Right lung (tissue), 10 donors: Measurements from ENCODE around the gene UTRN. TPM values are rescaled to one million over a fixed set of nuclear protein-coding genes. Genes with fewer than 3 reads are reported as not detected.
A peak's percentile ranks its signal among the peaks of the same experiment; 100 is the strongest.

Source experiments
- DNase-seq, 2 donors: peaks; one replicate each; pipeline ENCODE4 v3.0.0-alpha.2; 2013
- long read RNA-seq, 8 donors: transcript quantifications; one replicate each; lab custom pipeline, GENCODE V29; 2026
- polyA plus RNA-seq, 5 donors: library from polyadenylated mRNA; unstranded; fragments of 120-200 nt; gene quantifications; one replicate each; pipeline versions ENCODE4 v1.2.1 to v1.2.3, GENCODE V29; 2013; ENCODE audit warnings: inconsistent platforms in 1 of 5, low replicate concordance in 1 of 5; ENCODE audit not compliant: insufficient read length in 5 of 5, insufficient read depth in 1 of 5

Gene UTRN
- 100 to 1,000 TPM; 107 to 198 (median 179) TPM for polyA plus RNA-seq
- long read RNA-seq, donor 1, partial matches to known transcripts, result 16 of 16 reads
- long read RNA-seq, donor 1, other reads (novel, unspliced or antisense), result 0 of 16 reads
- long read RNA-seq, donor 2, partial matches to known transcripts, result 35 of 35 reads
- long read RNA-seq, donor 2, other reads (novel, unspliced or antisense), result 0 of 35 reads
- long read RNA-seq, donor 3, partial matches to known transcripts, result 0 of 1 reads
- long read RNA-seq, donor 3, other reads (novel, unspliced or antisense), result 0 of 1 reads
- long read RNA-seq, donor 4, partial matches to known transcripts, result 0 of 1 reads
- long read RNA-seq, donor 4, other reads (novel, unspliced or antisense), result 0 of 1 reads
- long read RNA-seq, donor 5, partial matches to known transcripts, result 0 of 3 reads
- long read RNA-seq, donor 5, other reads (novel, unspliced or antisense), result 0 of 3 reads
- long read RNA-seq, donor 6, partial matches to known transcripts, result 14 of 14 reads
- long read RNA-seq, donor 6, other reads (novel, unspliced or antisense), result 0 of 14 reads
- long read RNA-seq, donor 7, partial matches to known transcripts, result 0 of 1 reads
- long read RNA-seq, donor 7, other reads (novel, unspliced or antisense), result 0 of 1 reads
- long read RNA-seq, donor 8, result 0 reads

DNA sequence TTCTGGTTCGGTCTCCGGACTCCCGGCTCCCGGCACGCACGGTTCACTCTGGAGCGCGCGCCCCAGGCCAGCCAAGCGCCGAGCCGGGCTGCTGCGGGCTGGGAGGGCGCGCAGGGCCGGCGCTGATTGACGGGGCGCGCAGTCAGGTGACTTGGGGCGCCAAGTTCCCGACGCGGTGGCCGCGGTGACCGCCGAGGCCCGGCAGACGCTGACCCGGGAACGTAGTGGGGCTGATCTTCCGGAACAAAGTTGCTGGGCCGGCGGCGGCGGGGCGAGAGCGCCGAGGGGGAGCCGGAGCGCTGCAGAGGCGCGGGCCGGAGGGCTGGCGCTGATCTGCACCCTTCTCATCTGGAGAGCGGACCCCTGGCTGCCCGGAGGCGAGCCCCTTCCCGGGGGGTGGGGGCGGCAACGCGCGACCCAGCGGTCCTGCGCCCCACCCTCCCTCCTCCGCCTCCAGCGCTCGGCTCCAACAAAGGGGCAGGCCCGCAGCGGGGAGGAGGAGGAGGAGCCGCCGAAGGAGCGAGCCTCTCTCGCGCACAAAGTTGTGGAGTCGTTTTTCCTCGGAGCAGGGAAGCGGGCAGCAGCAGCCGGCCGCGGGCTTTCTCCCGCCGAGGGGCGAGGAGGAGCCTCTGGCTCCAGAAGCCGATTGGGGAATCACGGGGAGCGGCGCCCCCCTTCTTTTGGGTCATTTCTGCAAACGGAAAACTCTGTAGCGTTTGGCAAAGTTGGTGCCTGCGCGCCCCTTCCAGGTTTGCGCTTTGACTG is at the start of gene UTRN:
Gene UTRN (plus strand): TSS at position 553 of the 765 bp plus-strand sequence. CDS start 6,494 bp downstream, outside the sequence.
- peak; percentile 84 for DNase-seq

DNA sequence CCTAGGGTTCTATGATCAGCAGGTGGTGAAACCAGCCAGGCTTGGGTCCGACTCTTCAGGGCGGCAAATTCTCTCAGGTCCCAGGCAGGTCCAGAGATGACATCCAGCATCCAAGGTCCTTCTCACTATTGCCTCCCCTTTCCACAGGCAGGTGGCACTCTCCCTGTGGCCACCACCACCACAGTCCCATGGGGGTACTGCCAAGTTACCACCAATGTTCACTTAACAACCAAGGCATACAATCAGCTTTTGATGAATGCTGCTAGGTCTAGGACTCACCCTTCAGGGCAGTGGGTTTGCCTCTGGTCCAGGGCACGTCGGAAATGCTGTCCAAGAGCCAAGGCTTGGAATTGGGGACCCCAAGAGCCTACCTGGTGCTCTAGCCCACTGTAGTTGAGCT is 40.4 kb upstream of the UTRN start:
- no peak for DNase-seq

DNA sequence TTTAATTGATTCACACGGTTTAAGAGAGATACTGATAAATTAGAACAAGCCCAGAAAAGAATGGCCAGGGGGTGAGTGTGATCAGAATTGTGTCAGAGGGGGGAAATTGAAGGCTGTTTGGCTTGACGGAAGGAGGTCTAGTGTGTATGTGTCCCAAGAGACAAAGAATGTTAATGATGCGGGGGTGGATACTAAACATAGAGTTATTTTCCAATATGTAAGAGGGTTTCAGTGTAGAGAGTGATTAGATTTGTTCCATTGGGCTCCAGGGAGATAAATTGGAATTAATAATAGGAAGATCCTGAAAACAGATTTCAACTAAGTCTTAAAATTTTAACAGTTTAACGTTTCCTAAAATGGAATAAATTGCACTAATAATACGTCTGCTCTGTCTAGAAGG is 38.1 kb upstream of the UTRN start:
- no peak for DNase-seq

DNA sequence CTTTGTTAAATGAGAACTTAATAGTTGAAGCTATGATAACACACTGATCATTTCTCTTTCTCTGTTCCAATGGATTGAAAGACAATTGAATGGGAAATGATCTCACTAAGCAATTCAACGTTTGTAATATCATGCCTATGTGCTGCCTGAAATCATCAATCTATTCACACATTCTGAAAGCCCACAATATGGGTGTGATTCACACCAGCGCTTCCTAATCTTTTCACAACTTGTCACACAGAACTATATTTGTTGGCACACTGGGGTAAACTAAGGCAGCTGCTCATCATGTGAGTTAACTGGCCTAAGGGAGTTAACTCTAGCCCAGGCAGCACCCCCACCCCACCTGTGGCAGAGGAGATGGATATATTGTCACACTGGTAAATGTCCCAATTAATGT is 37.1 kb upstream of the UTRN start:
- no peak for DNase-seq

DNA sequence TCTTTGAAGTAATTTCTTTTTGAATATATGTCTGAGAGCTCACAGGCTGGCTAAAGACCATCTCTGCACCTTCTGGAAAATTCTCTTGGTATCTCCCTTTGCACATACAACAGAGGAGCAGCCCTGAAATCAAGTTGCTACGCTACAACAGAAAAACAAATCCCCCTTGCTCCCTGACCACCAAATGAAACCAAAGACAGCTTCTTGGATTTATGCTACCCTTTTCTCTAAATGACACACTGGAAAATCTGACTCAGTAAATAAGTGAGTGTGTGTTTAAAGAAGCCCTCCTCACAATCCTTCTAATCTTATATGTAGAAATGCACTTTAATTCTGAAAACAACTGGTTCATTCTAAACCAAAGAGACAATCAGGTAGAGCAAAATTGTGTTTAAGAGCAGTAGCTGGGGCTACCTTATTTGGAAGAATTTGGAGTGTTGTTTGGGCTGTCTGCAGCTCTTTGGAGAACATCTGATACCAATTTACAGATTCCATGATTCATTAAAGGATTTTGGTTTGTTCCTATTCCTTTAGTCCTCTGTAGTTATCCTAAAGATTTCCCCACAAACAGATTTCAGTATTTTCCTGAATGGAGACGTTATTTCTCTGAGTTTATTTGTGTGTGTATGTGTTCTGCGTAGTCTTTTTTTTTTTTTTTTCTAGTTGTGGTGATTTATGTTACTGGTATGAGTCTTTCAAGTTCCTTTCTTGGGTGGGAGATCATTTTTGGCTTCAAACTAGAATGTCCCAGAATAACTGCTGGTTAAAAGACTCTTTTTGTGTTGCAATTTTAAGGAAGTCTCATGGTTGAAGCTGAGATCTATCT is 36.4 kb upstream of the UTRN start:
- DNase-seq, result no peak

DNA sequence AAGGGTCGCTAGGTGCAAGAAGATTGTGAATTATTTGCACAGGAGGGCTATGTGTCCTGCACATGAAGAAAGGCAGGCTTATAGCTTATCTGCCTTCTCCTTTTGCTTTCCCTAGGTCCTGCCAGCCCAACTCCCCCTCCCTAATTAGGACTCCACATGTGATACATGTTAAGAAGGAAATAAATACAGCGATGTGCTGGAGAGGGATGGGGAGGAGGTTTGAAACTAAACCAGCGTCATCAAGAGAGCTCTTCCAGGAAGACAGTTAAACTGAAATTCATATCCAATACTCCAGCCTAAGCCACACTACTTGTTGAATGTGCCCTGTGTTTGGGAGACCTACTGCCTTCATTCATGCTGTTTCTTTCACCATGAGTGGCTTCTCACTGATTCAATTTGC is 34.9 kb upstream of the UTRN start:
- DNase-seq, result no peak

DNA sequence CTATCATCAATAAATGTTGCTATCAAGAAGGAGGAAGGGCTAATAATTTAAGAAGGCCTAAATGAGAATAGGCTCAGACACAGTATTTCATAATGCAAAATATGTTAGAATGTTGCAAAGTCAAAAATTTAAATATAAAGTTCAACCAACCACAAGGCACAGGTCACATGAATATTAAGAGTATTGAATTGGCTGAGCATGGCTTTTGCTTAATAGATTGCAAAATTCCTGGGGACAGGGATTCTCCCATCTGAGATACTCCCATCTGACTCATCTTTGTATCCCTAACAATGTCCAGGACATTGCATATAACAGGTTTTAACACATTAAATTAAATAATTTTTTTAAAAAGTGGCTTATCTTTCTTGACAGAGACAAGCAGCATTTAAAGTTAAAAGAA is 32.9 kb upstream of the UTRN start:
- DNase-seq, result no peak

DNA sequence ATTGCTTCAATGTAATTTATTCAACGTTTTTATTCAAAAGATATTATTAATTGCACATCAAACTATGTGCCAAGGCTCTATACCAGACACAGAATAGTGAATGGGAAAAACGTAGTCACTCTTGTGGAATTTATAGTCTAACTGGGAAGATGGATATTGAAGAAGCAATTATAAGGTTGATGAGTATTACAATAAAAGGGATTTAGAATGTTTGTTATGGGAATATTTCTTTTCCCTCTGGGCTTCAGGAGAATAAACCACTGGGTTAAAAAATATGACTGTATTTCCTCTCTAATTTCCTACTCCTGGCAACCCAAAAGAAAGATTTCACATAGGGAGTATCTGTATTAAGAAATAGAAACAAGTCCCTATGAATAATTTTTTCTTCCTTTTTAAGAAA is 25.1 kb upstream of the UTRN start:
- DNase-seq, result no peak

DNA sequence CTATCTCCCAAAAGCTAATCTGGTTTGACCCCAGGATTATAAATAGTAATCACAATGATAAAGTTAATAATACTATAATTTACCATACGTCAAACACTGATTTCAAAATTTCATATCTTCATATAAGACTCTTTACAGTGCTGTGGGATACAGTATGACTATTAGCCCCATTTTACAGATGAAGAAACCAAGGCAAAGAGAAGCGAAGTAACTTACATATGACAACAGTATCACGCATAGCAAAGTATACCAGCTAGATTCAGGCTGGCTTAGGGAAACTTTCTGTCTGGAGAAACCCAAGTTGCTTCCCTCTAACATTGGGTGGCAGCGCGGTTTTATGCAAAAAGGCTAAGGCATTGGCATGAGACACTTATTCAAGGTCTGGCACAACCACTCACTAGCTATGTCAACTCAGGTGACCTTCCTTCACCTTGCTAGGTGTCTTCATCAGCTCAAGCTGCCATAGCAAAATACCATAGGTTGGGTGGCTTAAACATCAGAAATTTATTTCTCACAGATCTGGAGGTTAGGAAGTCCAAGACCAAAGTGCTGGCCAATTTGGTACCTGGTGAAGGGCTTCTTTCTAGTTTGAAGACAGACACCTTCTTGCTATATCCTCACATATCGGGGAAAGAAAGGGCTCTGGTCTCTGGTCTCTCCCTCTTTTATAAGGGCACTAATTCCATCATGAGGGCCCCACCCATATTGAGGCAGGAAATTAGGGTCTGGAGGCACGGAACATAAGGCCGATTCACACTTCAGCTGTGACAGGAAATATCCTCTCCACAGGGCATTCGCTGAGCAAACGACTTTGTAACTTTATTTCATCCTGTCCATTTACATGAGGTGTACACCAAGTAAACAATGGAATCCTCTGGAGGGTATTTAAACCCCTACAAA is 22.4 kb upstream of the UTRN start:
- no peak for DNase-seq

DNA sequence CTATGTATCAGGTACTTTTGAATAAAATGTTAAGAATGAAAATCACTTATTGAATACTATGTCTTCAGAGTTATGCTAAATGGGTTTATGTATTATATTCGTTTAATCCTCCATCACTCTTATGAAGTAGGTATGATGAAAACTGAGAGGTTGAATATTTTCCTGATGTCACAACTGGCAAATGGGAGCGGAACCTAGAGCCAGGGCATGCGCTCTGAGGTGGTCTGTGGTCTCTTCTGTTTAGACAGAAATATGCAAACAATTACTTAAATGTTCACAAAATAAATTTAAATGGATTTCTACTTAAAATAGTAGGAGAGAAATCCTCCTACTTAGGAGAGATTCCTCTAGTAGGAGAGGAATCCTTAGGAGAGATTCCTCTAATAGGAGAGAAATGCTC is 21.3 kb upstream of the UTRN start:
- DNase-seq, result no peak

DNA sequence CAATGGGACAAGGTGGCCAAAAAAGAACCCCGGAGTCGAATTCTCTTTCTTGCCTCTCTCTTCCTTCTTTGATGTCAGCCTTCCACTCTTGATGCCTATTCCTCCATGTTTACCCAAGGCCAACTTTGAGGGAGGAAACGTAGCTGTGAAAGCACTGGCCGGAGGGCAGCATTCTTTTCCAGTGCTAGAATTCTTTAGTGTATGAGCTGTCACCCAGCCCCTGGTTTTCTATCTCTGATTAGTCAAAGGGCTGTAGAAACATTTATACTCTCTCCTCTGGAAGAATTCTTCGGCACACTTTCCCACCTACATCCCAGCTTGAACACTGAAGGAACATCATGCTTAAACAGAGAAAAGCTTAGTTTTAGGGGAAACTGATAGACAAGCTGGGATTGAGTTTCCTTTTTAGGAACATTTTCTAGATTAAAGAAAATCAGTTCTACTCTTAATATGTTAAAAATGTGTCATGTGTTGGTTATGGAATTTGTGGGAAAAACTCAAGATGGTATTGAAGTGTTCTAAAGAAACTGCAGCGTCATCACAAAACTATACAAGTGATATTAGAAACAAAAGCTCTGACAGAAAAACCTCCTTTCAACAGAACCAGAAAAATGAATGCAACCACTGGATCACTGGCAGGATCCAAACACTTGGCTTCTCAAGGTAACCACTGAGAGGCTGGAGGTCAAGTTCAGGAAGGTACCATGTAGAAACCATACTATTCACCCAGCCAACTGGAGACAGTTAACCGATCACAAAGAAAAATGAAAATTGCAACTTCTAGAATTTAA is 20.7 kb upstream of the UTRN start:
- no peak for DNase-seq

DNA sequence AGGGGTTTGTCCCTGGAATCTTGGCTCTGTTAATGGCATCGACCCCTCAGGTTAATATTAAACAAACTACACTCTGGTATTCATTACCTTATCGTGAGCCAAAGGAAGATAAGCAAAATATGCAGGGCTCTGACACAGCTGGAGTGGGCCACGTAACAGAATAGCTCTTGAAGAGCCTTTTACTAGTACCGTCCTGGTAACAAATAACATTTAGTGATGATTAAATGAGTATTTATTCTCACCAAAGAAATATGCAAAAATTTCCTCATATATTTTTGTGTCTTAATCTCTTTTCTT is 20.1 kb upstream of the UTRN start:
- DNase-seq, result no peak

DNA sequence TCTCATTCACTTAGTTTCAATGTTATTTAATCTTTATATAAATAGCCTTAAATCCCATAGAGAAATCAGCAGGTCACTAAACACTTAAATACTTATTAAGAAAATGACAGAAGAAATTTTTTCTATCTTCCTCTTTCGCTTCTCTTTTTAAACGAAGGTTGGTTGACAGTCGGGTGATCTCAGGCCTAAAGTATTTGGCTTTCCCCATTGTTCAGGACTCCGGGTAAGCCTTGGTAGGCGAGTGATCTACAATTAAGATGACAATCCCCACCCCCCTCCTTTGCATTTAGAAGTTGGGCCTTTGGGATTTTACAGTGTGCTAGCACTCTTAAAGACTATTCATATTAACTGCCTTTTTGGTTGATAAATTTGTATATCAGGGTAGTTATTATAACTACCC is 19.7 kb upstream of the UTRN start:
- DNase-seq, result no peak

DNA sequence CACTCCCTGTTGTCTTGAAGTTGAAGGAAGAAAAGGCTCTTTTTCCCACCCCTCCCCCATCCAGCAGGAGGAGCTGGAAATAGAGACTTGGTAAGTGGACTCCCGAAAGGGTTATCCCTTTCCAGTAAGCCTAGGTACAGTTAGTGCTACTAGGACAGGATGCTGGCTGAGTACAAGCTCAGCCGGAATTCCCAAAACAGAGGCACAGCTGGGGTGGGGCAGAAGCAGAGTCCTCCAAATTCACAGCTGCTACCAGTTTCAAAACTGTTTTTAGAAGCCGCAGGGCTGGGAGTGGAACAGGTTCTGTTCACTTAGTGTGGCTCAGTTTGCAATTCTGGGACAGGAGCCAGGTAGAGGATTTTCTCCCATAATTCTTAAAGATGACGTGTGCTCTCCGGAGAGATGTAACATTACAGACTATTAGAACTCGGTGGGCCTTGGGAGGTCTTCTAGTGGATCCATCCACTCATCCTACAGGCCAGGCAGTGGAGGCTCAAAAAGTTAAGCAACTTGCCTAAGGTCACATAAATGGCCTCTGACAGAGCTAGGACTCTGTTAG is 19.0 kb upstream of the UTRN start:
- DNase-seq, result no peak

DNA sequence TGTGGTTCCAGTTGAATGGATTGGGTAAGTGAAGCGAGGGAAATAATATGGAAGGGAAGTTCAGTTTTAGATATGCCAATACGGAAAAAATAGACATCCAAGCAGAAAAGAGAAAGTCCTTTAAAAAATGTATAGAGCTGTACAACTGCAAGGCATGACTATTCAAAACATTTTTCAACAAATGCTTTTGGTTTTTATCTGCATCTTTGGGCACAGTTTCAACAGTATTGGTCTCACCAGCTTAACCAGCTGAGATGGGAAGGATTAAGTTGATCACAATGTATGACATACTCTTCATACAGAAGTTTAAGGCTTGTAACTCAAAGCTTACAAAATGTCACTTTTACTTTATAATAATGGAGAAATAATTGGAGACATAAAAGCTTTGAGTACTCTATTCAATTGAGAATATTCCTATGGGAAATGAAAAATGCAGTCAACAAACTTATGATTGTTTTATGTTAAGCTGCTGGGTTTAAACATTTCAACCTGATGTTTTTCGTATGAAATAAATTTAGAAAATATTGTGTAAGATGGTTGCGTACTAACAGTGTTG is 16.3 kb upstream of the UTRN start:
- DNase-seq, result no peak

DNA sequence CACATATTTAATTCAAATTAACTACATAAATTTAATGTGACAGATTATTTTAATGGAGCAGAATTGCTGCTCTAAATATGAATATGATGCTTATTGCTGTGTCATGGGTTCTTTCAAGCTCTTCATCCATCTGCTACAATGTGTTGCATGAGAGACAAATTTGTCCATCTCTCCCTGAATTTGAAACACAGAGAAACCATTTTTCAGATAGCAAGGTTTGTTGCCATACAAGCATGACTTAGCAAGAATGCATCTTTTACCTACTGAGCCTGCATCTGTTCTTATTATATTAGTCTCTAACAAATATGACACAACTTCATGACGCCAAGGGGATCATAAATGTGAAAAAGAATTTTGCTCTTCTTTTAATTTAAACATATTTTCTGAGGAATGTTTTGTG is 8.0 kb upstream of the UTRN start:
- DNase-seq, result no peak

DNA sequence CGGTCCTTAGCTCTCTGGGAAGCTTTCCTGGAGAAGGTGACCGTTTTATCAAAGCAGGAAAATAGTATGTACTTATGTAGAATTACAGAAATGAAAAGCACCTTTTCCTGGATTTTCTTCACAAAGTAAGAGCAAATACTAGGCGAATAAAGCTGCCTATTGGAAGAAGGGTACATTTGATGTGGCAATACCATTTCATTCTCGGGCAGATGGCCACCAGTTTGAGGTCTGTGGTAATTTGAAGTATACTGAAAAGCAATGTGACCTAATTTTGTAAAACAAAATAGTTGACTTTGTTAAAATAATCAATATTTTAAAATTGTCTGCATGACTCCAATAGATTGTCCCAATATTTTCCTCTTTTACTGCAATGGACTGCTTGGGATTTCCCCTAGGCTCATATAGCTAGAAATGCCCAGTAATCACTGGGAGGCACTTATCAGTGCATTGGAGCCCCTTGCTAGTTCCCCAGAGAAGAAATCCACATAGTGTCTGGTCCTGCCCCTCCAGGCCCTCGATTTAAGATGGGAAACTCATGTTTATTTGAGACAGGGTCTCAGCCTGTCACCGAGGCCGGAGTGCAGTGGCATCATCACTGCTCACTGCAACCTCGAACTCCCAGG is 7.4 kb upstream of the UTRN start:
- no peak for DNase-seq

DNA sequence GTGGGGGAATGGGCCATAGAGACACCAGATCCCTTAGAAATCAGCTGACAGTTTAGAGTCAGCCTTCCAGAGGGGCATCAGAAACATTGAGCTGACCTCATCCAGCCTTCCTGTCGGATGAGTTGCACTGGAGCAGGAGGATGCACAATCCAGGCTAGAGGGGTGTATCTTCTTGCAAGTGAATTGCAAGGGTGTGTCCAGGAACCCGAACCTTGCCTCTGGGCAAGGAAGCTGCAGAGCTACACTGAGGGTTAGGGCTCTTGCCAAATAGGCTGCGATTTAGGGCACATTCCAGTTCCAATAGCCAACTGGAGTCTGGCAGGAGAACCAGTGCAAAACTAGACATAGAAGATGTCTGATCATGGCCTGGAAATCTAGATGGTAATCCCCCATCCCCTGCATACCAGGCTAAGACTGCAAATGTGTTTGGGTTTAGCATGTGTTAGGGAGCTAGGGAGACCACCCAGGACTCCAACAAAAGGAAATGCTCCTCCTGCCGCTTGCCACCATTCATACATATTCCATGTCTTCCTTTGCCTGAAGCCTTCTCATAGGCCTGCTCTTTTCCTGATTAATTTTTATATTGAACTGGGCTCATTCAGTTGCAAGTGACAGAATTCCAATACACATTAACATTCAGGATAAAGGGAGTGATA is 6.3 kb upstream of the UTRN start:
- DNase-seq, result no peak
